ENCODE measurements around the gene ZNF385C. TPM values are rescaled to one million over a fixed set of nuclear protein-coding genes. Genes with fewer than 3 reads are reported as not detected.

The ZNF385C gene
- total RNA-seq, 2 donors from 2014 or later, result 0.34 to 0.40 TPM

GRCh38 chr17:42065201-42065600 lies 33.1 kb downstream of the ZNF385C start:
- DNase-seq, result no peak
- ATAC-seq, result no peak
- intact Hi-C loops (cut with DNase I, micrococcal nuclease), result no loop called here

GRCh38 chr17:42062681-42063080 lies 35.6 kb downstream of the ZNF385C start:
- no peak for ATAC-seq

GRCh38 chr17:42061646-42062487 lies 36.4 kb downstream of the ZNF385C start:
- DNase-seq (no peak), ATAC-seq (no peak)
- intact Hi-C loops (cut with DNase I, micrococcal nuclease), result no loop called here

More at GRCh38 chr17:42062681-42063080, 35.6 kb downstream of the ZNF385C start:
- intact Hi-C loops (cut with DNase I, micrococcal nuclease), result no loop called here
- DNase-seq, result no peak

- peak; percentile 43 to 51 for DNase-seq
- intact Hi-C loops (cut with DNase I, micrococcal nuclease), result no loop called here
- ATAC-seq, result peak; percentile 95
Observed at GRCh38 chr17:42060231-42060630, 38.0 kb downstream of the ZNF385C start.

- no peak for DNase-seq
- intact Hi-C loops (cut with DNase I, micrococcal nuclease), result loop anchor here in 1 of 2 donors (10.0 kb wide), 1 partner anchor 55 kb away; the partner anchor contains the start of gene DHX58
- ATAC-seq, result no peak
Observed at GRCh38 chr17:42059815-42060214, 38.5 kb downstream of the ZNF385C start.

- intact Hi-C loops (cut with DNase I, micrococcal nuclease), result loop anchor here in 1 of 2 donors (10.0 kb wide), 1 partner anchor 57 kb away; the partner anchor contains the start of gene DHX58
- ATAC-seq, result no peak
- no peak for DNase-seq
Observed at GRCh38 chr17:42058063-42058462, 40.2 kb downstream of the ZNF385C start.

GRCh38 chr17:42056635-42057034 lies 41.6 kb downstream of the ZNF385C start:
- intact Hi-C loops (cut with DNase I, micrococcal nuclease), result loop anchor here in 1 of 2 donors (10.0 kb wide), 1 partner anchor 58 kb away; the partner anchor contains the start of gene DHX58
- no peak for DNase-seq
- no peak for ATAC-seq

GRCh38 chr17:42055496-42055895 lies 42.8 kb downstream of the ZNF385C start:
- DNase-seq, result no peak
- no peak for ATAC-seq
- intact Hi-C loops (cut with DNase I, micrococcal nuclease), result loop anchor here in 1 of 2 donors (10.0 kb wide), 1 partner anchor 59 kb away; the partner anchor contains the start of gene DHX58

GRCh38 chr17:42055027-42055426 lies 43.2 kb downstream of the ZNF385C start:
- ATAC-seq, result no peak
- DNase-seq, result no peak
- intact Hi-C loops (cut with DNase I, micrococcal nuclease), result loop anchor here in 1 of 2 donors (10.0 kb wide), 1 partner anchor 60 kb away; the partner anchor contains the start of gene DHX58

- DNase-seq, result no peak
- intact Hi-C loops (cut with DNase I, micrococcal nuclease), result loop anchor here in 1 of 2 donors (10.0 kb wide), 1 partner anchor 61 kb away; the partner anchor contains the start of gene DHX58
- ATAC-seq, result no peak
Observed at GRCh38 chr17:42053731-42054500, 44.4 kb downstream of the ZNF385C start.

GRCh38 chr17:42052346-42052877 lies 45.9 kb downstream of the ZNF385C start:
- DNase-seq, result no peak
- intact Hi-C loops (cut with DNase I, micrococcal nuclease), result loop anchor here in 1 of 2 donors (10.0 kb wide), 1 partner anchor 62 kb away; the partner anchor contains the start of gene DHX58
- ATAC-seq, result no peak

- intact Hi-C loops (cut with DNase I, micrococcal nuclease), result loop anchor here in 1 of 2 donors (10.0 kb wide), 1 partner anchor 63 kb away; the partner anchor contains the start of gene DHX58
- ATAC-seq (no peak), DNase-seq (no peak)
Observed at GRCh38 chr17:42051645-42052044, 46.6 kb downstream of the ZNF385C start.

- intact Hi-C loops (cut with DNase I, micrococcal nuclease), result loop anchor here in 1 of 2 donors (10.0 kb wide), 1 partner anchor 64 kb away; the partner anchor contains the start of gene DHX58
- peak in 1 of 2 donors; percentile 34 for DNase-seq
- ATAC-seq, result peak; percentile 49
Observed at GRCh38 chr17:42051013-42051400, 47.3 kb downstream of the ZNF385C start.

GRCh38 chr17:42050393-42051012 lies 47.8 kb downstream of the ZNF385C start, which contains the start of gene C17orf113:
C17orf113 (minus strand) TSS chr17:42050601; CDS start chr17:42043376, 7,225 bp downstream.
- peak; percentile 89 for ATAC-seq
- intact Hi-C loops (cut with DNase I, micrococcal nuclease), result loop anchor here in 1 of 2 donors (10.0 kb wide), 1 partner anchor 64 kb away; the partner anchor contains the start of gene DHX58
- peak; percentile 36 to 73 for DNase-seq

GRCh38 chr17:42049834-42050392 lies 48.4 kb downstream of the ZNF385C start:
- intact Hi-C loops (cut with DNase I, micrococcal nuclease), result loop anchor here in 1 of 2 donors (10.0 kb wide), 1 partner anchor 65 kb away; the partner anchor contains the start of gene DHX58
- ATAC-seq (peak; percentile 71), DNase-seq (no peak)

GRCh38 chr17:42047343-42047742 lies 50.9 kb downstream of the ZNF385C start:
- intact Hi-C loops (cut with DNase I, micrococcal nuclease), result no loop called here
- ATAC-seq (no peak), DNase-seq (no peak)

GRCh38 chr17:42045719-42046118 lies 52.6 kb downstream of the ZNF385C start:
- ATAC-seq (no peak), DNase-seq (no peak)
- intact Hi-C loops (cut with DNase I, micrococcal nuclease), result no loop called here

Measured in left colon (tissue), 2 donors.